HCT116 (cell line): ENCODE data around the gene ETFDH. TPM values are rescaled to one million over a fixed set of nuclear protein-coding genes. Genes with fewer than 3 reads are reported as not detected.

Source experiments
- ATAC-seq: fragments of 200-7000 bp; cut with Tn5 transposase; 2 replicates; pipeline ENCODE4 v1.9.1; 2020; ENCODE audit warnings: mild to moderate bottlenecking, moderate library complexity
- BruUV-seq: library from RNA; stranded (reverse); fragments of 400-500 nt; replicated peaks from 2 replicates; lab custom pipeline; 2021; lab: Mats Ljungman, UMichigan
- CTCF ChIA-PET: fragments of 300-600 bp; sonication (Branson Sonifier 250); formaldehyde crosslinking; loops from one replicate; lab custom pipeline; 2021; ENCODE audit warnings: antibody characterized with exemption; lab: Charles Lee
- POLR2A ChIA-PET: fragments of 300-600, 350-600 bp; sonication (Branson Sonifier 250); formaldehyde crosslinking; loops from one replicate; lab custom pipeline; 2021; ENCODE audit warnings: antibody characterized with exemption; lab: Charles Lee
- RAD21 ChIA-PET, 2 experiments: fragments of 300-600 bp; sonication (Branson Sonifier 250); formaldehyde crosslinking; loops; one replicate each; lab custom pipeline; 2023; ENCODE audit warnings: low total read pairs in 2 of 2; ENCODE audit not compliant: uncharacterized antibody in 2 of 2, unreplicated experiment in 2 of 2, low non-redundant PET in 1 of 2; lab: Charles Lee
- DNase-seq: peaks from one replicate; pipeline ENCODE4 v3.0.0-alpha.2; 2010; ENCODE audit warnings: low read depth, low spot score
- H2AFZ ChIP-seq: fragments of 200-600 bp; shearing (Covaris generic), sonication (generic); 2 replicates; pipeline ENCODE4 v1.6.1; 2017; ENCODE audit warnings: low read depth, mixed run types, mixed read lengths, antibody characterized with exemption, low read length; ENCODE audit not compliant: poor library complexity, severe bottlenecking
- H3K27ac ChIP-seq: 2 replicates; pipeline ENCODE4 v1.5.1; 2012; ENCODE audit warnings: low read depth, low read length
- H3K27me3 ChIP-seq: fragments of 200-600 bp; sonication (generic); 2 replicates; pipeline ENCODE4 v1.6.1; 2016; ENCODE audit warnings: mixed run types, low read length, mixed read lengths; ENCODE audit not compliant: insufficient read depth
- H3K36me3 ChIP-seq, 2 experiments: fragments of 200-500 bp in 1 of 2; fragments of 200-600 bp in 1 of 2; sonication (Bioruptor generic) in 1 of 2; sonication (generic) in 1 of 2; 2 replicates each; pipeline versions ENCODE4 v1.5.1 to v1.6.1; 2014 to 2016; ENCODE audit warnings: low read length in 2 of 2, inconsistent platforms in 1 of 2, mixed read lengths in 1 of 2, mixed run types in 1 of 2; ENCODE audit not compliant: insufficient read depth in 2 of 2, control insufficient read depth in 1 of 2
- H3K4me1 ChIP-seq, 2 experiments: fragments of 200-600 bp in 1 of 2; sonication (generic) in 1 of 2; 2 replicates each; pipeline versions ENCODE4 v1.5.1 to v1.6.1; 2012 to 2017; ENCODE audit warnings: low read length in 2 of 2, inconsistent platforms in 1 of 2, mild to moderate bottlenecking in 1 of 2, mixed read lengths in 1 of 2, mixed run types in 1 of 2, moderate library complexity in 1 of 2; ENCODE audit not compliant: insufficient read depth in 2 of 2, control insufficient read depth in 1 of 2
- H3K4me2 ChIP-seq: fragments of 200-600 bp; sonication (generic); 2 replicates; pipeline ENCODE4 v1.6.1; 2017; ENCODE audit warnings: mixed run types, low read length, mixed read lengths
- H3K4me3 ChIP-seq, 2 experiments: fragments of 200-600 bp in 1 of 2; sonication (generic) in 1 of 2; replicated peaks in 1 of 2; 2 replicates each; pipeline ENCODE4 v1.5.1; 2011 to 2016; ENCODE audit warnings: low read length in 2 of 2, control low read depth in 1 of 2, low read depth in 1 of 2, mild to moderate bottlenecking in 1 of 2, mixed read lengths in 1 of 2, mixed run types in 1 of 2
- H3K79me2 ChIP-seq: fragments of 200-600 bp; sonication (generic); 2 replicates; pipeline ENCODE4 v1.6.1; 2017; ENCODE audit warnings: mild to moderate bottlenecking, mixed run types, low read length, moderate library complexity, mixed read lengths; ENCODE audit not compliant: insufficient read depth
- H3K9ac ChIP-seq: fragments of 200-600 bp; sonication (generic); 2 replicates; pipeline ENCODE4 v1.6.1; 2016; ENCODE audit warnings: low read length, mixed read lengths
- H3K9me2 ChIP-seq: fragments of 200-600 bp; sonication (generic), shearing (Covaris generic); 2 replicates; pipeline ENCODE4 v1.6.1; 2017; ENCODE audit warnings: mixed run types, mild to moderate bottlenecking, moderate library complexity; ENCODE audit not compliant: insufficient read depth
- H3K9me3 ChIP-seq, 2 experiments: fragments of 200-500 bp in 1 of 2; fragments of 200-600 bp in 1 of 2; sonication (Bioruptor generic) in 1 of 2; sonication (generic) in 1 of 2; 2 replicates each; pipeline ENCODE4 v1.6.1; 2014 to 2017; ENCODE audit warnings: low read length in 2 of 2, mixed read lengths in 2 of 2, inconsistent platforms in 1 of 2, low read depth in 1 of 2, mild to moderate bottlenecking in 1 of 2, mixed run types in 1 of 2, moderate library complexity in 1 of 2; ENCODE audit not compliant: control insufficient read depth in 1 of 2, insufficient read depth in 1 of 2
- H4K20me1 ChIP-seq: fragments of 200-600 bp; sonication (generic), shearing (Covaris generic); 2 replicates; pipeline ENCODE4 v1.6.1; 2017; ENCODE audit warnings: mixed run types, mild to moderate bottlenecking, moderate library complexity; ENCODE audit not compliant: insufficient read depth
- CBX3 ChIP-seq: IDR thresholded peaks from 2 replicates; pipeline ENCODE4 v1.6.1; 2012; ENCODE audit warnings: low read depth
- EGR1 ChIP-seq: IDR thresholded peaks from 2 replicates; pipeline ENCODE4 v1.6.1; 2012; ENCODE audit warnings: low read depth
- ELF1 ChIP-seq: IDR thresholded peaks from 2 replicates; pipeline ENCODE4 v1.6.1; 2012; ENCODE audit warnings: low read depth, borderline replicate concordance
- EZH2 ChIP-seq: fragments of 200-600 bp; sonication (generic); IDR thresholded peaks from 2 replicates; pipeline ENCODE4 v1.6.1; 2017; ENCODE audit warnings: antibody characterized with exemption, mixed run types
- EZH2phosphoT487 ChIP-seq: fragments of 200-600 bp; IDR thresholded peaks from 2 replicates; pipeline ENCODE4 v1.6.1; 2018; ENCODE audit warnings: antibody characterized with exemption, borderline replicate concordance
- FOSL1 ChIP-seq: IDR thresholded peaks from 2 replicates; pipeline ENCODE4 v1.6.1; 2012; ENCODE audit warnings: low read depth
- JUND ChIP-seq: IDR thresholded peaks from 2 replicates; pipeline ENCODE4 v1.6.1; 2012
- POLR2AphosphoS5 ChIP-seq: IDR thresholded peaks from 2 replicates; pipeline ENCODE4 v1.6.1; 2011; ENCODE audit warnings: mild to moderate bottlenecking, low read depth, low read length, moderate library complexity
- RAD21 ChIP-seq: IDR thresholded peaks from 2 replicates; pipeline ENCODE4 v1.6.1; 2012; ENCODE audit warnings: low read depth, mild to moderate bottlenecking
- SIN3A ChIP-seq: IDR thresholded peaks from 2 replicates; pipeline ENCODE4 v1.6.1; 2012; ENCODE audit warnings: low read depth
- SP1 ChIP-seq: IDR thresholded peaks from 2 replicates; pipeline ENCODE4 v1.6.1; 2012; ENCODE audit warnings: low read depth
- SRF ChIP-seq: IDR thresholded peaks from 2 replicates; pipeline ENCODE4 v1.6.1; 2012; ENCODE audit warnings: low read depth
- TCF7L2 ChIP-seq: IDR thresholded peaks from 2 replicates; pipeline ENCODE4 v1.7.0; 2011; ENCODE audit warnings: borderline replicate concordance, inconsistent platforms; ENCODE audit not compliant: insufficient read depth, insufficient read length; ENCODE audit errors: extremely low read depth
- YY1 ChIP-seq: IDR thresholded peaks from 2 replicates; pipeline ENCODE4 v1.6.1; 2011; ENCODE audit warnings: low read length, low read depth, moderate library complexity, mild to moderate bottlenecking; ENCODE audit not compliant: insufficient replicate concordance; ENCODE audit errors: extremely low read depth
- ZFX ChIP-seq: fragments of 450-650 bp; IDR thresholded peaks from 2 replicates; pipeline ENCODE4 v1.6.1; 2017
- ZNF274 ChIP-seq: fragments of 200-500 bp; sonication (Bioruptor generic); IDR thresholded peaks from 2 replicates; pipeline ENCODE4 v1.6.1; 2014; ENCODE audit warnings: mild to moderate bottlenecking, low read depth, low read length, inconsistent platforms
- intact Hi-C: fragments of 100-400 bp; cut with micrococcal nuclease; formaldehyde crosslinking; loops from 2 replicates; pipeline ENCODE4 v1.10.0; 2022
- total RNA-seq: library from RNA; stranded (reverse); gene quantifications from one replicate; pipeline ENCODE4 v1.2.1, GENCODE V29; 2021; ENCODE audit not compliant: unreplicated experiment
- TF ChIP-seq, protein P1 (sequence below): IDR thresholded peaks from 2 replicates; pipeline ENCODE4 v1.6.1; 2011; ENCODE audit warnings: mild to moderate bottlenecking, low read length, moderate library complexity; ENCODE audit not compliant: insufficient replicate concordance; ENCODE audit errors: extremely low read depth
- TF ChIP-seq, protein P2 (sequence below): IDR thresholded peaks from 2 replicates; pipeline ENCODE4 v1.6.1; 2012
- TF ChIP-seq, protein P3 (sequence below): IDR thresholded peaks from 2 replicates; pipeline ENCODE4 v1.6.1; 2012; ENCODE audit warnings: low read depth

ETFDH gene
- total RNA-seq, 1 experiment from 2014 or later = 22.2 TPM

DNA sequence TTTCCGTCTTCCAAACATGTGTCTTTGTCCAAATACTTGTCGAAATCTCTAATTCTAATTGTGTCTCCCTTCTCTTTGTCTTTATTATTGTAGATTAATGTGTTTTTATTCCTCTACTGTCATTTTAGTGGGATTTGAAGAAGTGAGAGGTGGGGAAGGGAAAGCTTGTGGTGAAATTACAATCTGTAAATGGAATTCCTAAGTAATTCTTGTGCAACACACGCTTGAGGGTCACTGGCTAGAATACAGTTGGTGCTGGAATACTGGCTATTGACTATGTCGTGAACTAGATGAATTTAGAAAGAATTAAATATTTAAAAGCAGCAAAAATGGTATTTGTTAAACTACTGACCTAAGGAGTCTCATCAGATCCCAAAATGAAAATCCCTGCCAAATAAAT lies 86.0 kb downstream of the ETFDH start:
- Histone ChIP-seq H2AFZ (no peak overlapping the region), H4K20me1 (no peaks in the 10 kb centered on the region), H3K27ac (no peak overlapping the region), H3K27me3 (no peaks in the 10 kb centered on the region), H3K9me3 (no peaks in the 10 kb centered on the region), H3K9me2 (no peaks in the 10 kb centered on the region), H3K4me1 (no peaks in the 10 kb centered on the region), H3K36me3 (no peaks in the 10 kb centered on the region), H3K9ac (no peak overlapping the region), H3K4me2 (no peak overlapping the region)
- RAD21 ChIA-PET = no interaction called here
- BruUV-seq = no TSS peak
- intact Hi-C loops = no loop called here
- POLR2A ChIA-PET = no interaction called here
- no peak for DNase-seq
- TF ChIP-seq SIN3A (no peak), POLR2AphosphoS5 (no peak), TCF7L2 (no peak), EGR1 (no peak), JUND (no peak), SRF (no peak), EZH2 (no peak), ZFX (no peak), SP1 (no peak), EZH2phosphoT487 (no peak), YY1 (no peak), ELF1 (no peak), FOSL1 (no peak), RAD21 (no peak), ZNF274 (no peak), CBX3 (no peak)
- TF ChIP-seq, protein P1, sequence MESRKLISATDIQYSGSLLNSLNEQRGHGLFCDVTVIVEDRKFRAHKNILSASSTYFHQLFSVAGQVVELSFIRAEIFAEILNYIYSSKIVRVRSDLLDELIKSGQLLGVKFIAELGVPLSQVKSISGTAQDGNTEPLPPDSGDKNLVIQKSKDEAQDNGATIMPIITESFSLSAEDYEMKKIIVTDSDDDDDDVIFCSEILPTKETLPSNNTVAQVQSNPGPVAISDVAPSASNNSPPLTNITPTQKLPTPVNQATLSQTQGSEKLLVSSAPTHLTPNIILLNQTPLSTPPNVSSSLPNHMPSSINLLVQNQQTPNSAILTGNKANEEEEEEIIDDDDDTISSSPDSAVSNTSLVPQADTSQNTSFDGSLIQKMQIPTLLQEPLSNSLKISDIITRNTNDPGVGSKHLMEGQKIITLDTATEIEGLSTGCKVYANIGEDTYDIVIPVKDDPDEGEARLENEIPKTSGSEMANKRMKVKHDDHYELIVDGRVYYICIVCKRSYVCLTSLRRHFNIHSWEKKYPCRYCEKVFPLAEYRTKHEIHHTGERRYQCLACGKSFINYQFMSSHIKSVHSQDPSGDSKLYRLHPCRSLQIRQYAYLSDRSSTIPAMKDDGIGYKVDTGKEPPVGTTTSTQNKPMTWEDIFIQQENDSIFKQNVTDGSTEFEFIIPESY = no peak
- TF ChIP-seq, protein P2, sequence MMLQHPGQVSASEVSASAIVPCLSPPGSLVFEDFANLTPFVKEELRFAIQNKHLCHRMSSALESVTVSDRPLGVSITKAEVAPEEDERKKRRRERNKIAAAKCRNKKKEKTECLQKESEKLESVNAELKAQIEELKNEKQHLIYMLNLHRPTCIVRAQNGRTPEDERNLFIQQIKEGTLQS = no peak
- TF ChIP-seq, protein P3, sequence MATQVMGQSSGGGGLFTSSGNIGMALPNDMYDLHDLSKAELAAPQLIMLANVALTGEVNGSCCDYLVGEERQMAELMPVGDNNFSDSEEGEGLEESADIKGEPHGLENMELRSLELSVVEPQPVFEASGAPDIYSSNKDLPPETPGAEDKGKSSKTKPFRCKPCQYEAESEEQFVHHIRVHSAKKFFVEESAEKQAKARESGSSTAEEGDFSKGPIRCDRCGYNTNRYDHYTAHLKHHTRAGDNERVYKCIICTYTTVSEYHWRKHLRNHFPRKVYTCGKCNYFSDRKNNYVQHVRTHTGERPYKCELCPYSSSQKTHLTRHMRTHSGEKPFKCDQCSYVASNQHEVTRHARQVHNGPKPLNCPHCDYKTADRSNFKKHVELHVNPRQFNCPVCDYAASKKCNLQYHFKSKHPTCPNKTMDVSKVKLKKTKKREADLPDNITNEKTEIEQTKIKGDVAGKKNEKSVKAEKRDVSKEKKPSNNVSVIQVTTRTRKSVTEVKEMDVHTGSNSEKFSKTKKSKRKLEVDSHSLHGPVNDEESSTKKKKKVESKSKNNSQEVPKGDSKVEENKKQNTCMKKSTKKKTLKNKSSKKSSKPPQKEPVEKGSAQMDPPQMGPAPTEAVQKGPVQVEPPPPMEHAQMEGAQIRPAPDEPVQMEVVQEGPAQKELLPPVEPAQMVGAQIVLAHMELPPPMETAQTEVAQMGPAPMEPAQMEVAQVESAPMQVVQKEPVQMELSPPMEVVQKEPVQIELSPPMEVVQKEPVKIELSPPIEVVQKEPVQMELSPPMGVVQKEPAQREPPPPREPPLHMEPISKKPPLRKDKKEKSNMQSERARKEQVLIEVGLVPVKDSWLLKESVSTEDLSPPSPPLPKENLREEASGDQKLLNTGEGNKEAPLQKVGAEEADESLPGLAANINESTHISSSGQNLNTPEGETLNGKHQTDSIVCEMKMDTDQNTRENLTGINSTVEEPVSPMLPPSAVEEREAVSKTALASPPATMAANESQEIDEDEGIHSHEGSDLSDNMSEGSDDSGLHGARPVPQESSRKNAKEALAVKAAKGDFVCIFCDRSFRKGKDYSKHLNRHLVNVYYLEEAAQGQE = no peak
- TF ChIP-seq, all 23 proteins: peak for 0
- H3K4me3 ChIP-seq = no peak overlapping the region
- CTCF ChIA-PET = no interaction called here
- H3K79me2 ChIP-seq = no peaks in the 10 kb centered on the region
- no peak for ATAC-seq
